ENCODE measurements around the gene ZNF12.
"Not testable (repeated sequence)": the region's sequence is repeated elsewhere in the genome, so short reads cannot be mapped to it uniquely, and the experiment has no call there.

GRCh38 chr7:6744410-6745100 is 37.8 kb upstream of the ZNF12 start:
- not testable (repeated sequence) for TF ChIP-seq POLR2A, CTCF (IDR thresholded peaks at IDR 0.05)
